ENCODE results near the gene DPH7.
"Not testable (repeated sequence)": the region's sequence is repeated elsewhere in the genome, so short reads cannot be mapped to it uniquely, and the experiment has no call there.

DPH7 gene

GRCh38 chr9:137578518-137579258 lies at the start of gene DPH7:
DPH7 (minus strand) TSS chr9:137578925; CDS start chr9:137578777, 148 bp downstream.
- DNase-seq = peak; percentile 83

GRCh38 chr9:137627406-137627805 lies 48.7 kb upstream of the DPH7 start:
- DNase-seq = not testable (repeated sequence)

- no peak for DNase-seq
Observed at GRCh38 chr9:137626464-137626863, 47.7 kb upstream of the DPH7 start.

- DNase-seq = not testable (repeated sequence)
Observed at GRCh38 chr9:137622211-137622610, 43.5 kb upstream of the DPH7 start.

DNA sequence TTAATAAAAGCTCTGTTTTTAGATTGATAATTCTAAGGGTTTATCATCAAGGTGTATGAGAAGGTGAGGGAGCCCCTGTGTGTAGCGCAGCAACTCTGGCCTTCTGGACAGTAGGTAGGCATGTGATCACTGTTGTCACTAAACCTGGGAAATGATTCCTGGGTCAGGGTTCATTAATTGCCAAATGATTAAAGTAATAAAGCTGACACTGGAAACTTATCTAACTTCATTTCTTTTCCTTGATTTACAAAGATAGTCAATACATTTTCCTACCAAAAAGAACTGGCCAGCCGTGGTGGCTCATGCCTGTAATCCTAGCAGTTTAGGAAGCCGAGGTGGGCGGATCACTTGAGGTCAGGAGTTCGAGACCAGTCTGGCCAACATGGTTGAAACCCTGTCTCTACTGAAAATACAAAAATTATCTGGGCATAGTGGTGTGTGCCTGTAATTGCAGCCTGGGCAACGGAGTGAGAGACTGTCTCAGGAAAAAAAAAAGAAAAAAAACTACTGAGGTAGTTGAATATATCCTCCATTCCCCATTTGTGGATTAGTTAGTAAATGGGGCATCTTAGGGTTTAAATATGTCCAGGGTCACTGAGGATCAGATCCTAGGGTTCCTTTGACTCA lies 42.5 kb upstream of the DPH7 start:
- no peak for DNase-seq

DNA sequence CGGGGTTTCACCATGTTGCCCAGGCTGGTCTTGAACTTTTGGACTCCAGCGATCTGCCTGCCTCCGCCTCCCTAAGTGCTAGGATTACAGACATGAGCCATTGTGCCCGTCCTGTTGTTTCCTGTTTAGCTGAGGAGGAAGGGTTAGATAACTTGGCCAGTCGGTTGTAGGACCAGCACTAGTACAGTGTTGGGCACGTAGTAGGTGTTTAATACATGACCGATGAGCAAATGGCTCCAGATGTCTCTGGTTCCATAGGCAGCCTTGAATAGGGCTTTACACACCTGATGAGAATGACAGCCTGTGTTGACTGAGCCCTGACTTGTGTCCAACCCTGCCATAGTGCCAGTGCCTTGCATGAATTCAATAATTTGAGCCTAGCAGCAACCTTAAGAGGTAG lies 41.9 kb upstream of the DPH7 start:
- no peak for DNase-seq

DNA sequence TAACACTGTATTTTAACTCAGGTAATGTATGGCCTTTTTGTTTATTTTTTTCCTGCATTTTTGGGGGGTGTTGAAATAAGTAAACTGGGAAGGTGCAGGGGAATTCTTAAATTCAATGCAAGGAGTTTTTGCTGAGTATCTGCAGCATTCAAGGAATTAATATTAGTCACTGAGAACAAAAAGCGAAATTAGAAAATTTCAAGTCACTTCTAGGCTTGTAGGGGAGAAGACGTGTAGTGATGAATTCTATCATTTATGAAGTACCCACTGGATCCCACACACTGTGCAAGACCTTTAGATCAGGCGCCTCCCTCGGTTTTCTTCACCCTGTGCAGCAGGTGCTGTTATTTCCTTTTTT lies 41.3 kb upstream of the DPH7 start:
- no peak for DNase-seq

- no peak for DNase-seq
Observed at GRCh38 chr9:137619240-137620047, 40.7 kb upstream of the DPH7 start.

DNA sequence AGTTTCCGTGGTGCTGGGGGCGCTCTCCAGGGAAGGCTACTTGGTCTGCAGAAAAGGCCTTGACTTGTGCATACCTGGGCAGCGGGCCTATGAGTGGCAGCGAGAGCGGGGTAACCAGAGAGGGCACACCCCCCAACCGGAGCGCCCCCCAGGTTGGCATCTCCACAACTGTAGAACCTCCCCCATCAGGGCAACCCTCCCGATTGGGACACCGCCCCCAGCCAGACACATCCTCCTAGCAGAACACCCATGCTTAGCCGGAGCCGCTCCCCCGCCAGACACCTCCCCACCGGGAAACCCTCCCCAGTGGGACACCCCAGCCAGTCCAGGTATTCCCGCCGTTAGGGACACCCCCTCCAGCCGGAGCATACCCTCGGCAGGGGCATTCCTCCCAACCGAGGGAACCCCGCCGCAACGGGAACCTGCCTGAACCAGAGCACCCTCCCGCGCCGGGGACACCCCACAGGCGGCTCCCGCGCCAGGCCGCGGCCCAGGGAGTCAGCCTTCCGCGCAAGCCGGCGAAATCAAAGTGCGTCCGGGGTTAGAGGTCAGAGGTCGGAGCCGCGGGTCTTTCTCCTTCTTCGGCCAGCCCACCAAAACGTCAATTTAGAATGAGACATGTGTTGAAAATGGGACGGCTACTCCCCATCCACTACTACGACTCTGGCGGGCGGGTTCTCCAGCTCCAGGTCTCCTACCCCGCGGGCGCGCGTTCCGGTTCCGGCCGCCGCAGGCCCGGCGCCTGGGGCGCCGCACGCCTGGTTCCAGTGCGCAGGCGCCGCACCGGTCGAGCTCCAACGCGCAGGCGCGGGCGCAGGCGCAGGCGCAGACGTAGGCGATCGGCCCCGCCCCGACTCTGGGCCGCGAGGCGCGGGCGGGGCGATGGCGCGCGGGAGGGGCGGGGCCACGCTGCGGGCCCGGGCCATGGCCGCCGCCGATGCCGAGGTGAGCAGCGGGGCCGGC lies 39.7 kb upstream of the DPH7 start, which contains the start of gene EHMT1:
Gene EHMT1, plus strand, starts transcription at position 901 of the 963 bp plus-strand sequence. Its CDS starts 24 bp downstream, at position 925.
- peak; percentile 69 for DNase-seq

DNA sequence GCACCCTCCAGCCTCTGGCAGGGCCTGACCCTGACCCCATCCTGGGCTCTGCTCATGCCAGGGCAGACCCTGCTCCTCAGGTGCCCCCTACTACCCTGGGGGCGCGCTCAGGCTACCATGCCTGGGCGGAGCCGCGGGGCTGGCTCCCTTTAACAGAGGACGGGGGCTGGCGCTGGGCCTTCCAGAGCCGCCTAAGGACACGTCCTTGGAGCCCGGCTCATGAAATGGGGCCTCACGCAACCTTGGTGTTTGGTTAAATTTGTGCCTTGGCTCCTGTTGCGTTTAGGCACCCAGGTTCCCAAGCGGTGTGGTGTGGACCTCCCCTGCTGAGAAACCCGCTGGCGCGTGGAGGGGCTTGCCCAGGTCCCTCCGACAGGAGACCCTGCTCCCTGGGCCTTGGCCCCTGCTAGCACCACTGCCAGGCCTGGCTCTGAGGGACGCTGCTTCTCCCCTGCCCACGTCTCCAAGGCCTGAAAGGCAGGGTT lies 36.7 kb upstream of the DPH7 start:
- DNase-seq = no peak

DNA sequence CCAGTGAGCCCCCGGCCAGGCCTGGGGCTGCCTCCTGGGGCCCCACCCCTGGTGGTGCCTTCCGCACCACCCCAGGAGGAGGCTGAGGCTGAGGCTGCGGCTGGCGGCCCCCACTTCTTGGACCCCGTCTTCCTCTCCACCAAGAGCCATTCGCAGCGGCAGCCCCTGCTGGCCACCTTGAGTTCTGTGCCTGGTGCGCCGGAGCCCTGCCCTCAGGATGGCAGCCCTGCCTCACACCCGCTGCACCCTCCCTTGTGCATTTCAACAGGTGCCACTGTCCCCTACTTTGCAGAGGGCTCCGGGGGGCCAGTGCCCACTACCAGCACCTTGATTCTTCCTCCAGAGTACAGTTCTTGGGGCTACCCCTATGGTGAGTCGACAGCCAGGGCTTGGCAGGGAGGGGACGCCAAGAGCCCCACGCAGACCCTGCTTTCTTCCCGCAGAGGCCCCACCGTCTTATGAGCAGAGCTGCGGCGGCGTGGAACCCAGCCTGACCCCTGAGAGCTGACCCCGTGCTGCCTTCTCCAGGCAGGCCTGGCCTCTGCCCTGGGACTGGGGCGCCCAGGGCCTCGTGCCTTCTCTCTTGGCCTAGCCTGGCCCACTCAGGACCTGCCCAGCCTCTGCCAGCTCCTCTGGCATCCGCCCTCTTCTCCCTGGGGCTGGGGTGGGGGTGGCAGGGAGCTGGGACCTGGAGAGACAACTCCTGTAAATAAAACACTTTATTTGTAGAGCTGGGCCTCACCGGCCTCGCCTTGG lies 36.1 kb upstream of the DPH7 start:
- no peak for DNase-seq

DNA sequence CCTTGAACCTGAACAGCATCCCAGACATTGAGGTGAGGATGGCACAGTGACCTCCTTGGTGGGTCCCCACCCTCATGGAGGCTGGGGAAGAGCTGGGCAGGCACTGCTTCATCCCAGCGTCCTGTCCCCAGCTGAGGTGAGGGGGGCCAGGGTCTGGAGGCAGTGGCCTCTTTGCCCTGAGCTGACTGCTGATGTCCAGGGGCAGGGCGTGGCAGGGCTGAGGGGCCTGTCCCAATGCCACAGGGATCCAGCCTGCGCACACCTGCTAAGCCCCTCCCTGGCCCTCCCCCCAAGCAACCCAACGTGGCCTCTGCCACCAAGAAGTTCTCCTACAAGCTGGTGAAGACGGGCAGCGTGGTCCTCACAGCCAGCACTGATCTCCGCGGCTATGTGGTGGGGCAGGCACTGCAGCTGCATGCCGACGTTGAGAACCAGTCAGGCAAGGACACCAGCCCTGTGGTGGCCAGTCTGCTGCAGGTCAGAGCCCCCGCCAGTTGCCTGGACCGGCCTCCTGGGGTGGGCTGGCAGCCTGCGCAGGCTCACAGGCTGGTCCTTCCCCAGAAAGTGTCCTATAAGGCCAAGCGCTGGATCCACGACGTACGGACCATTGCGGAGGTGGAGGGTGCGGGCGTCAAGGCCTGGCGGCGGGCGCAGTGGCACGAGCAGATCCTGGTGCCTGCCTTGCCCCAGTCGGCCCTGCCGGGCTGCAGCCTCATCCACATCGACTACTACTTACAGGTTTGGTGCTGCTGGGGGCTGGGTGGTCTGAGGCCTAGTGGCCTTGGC lies 35.2 kb upstream of the DPH7 start:
- no peak for DNase-seq

DNA sequence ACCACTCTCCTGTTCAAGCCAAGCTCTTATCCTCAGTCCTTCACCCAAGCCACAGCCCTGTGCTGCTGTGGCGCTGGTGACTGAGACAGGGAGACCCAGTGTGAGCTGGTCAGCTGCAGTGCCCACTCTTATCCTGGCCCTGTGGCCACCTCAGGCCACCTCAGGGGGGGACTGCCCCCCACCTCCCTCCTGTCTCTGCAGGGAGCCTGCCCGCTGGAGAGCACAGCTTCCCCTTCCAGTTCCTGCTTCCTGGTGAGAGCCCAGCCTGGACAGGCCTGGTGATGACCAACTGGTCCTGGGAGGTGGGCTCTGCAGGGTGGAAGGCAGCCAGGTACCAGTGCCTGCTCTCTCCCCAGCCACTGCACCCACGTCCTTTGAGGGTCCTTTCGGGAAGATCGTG lies 34.5 kb upstream of the DPH7 start:
- no peak for DNase-seq

DNA sequence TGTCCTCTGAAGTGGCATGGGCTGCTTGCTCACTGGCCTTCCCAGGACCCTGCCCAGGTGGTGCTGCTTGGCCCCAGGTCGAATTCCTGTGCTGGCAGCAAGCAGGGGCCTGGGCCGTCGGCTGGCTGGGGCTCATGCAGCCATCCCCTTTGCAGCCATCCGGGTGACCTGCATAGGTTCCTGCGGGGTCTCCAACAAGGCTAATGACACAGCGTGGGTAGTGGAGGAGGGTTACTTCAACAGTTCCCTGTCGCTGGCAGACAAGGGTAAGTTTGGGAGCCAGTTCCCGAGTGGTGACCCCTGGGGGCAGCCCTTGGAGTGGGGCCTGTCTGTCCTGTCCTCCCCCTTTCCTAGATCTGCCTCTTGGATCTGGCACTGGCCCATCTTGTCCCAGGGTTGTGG lies 34.0 kb upstream of the DPH7 start:
- DNase-seq = no peak

GRCh38 chr9:137611623-137612609 lies 33.2 kb upstream of the DPH7 start:
- no peak for DNase-seq

DNA sequence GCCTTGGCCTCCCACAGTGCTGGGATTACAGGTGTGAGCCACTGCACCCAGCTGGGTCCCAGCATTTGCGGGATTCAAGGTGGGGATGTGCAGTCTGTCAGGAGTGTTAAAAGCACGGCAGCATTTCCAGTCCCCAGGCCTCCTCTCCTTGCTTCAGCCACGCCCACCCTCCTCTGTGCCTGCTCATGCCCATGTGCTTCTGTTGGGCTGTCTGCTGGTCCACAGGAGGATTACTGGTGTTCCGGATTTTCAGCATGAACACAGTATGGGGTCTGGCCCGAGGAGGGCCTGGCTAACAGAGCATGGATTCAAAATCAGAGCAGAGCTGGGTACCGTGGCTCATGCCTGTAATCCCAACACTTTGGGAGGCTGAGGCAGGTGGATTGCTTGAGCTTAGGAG lies 32.2 kb upstream of the DPH7 start:
- no peak for DNase-seq

GRCh38 chr9:137607141-137607857 lies 28.6 kb upstream of the DPH7 start:
- DNase-seq = no peak

DNA sequence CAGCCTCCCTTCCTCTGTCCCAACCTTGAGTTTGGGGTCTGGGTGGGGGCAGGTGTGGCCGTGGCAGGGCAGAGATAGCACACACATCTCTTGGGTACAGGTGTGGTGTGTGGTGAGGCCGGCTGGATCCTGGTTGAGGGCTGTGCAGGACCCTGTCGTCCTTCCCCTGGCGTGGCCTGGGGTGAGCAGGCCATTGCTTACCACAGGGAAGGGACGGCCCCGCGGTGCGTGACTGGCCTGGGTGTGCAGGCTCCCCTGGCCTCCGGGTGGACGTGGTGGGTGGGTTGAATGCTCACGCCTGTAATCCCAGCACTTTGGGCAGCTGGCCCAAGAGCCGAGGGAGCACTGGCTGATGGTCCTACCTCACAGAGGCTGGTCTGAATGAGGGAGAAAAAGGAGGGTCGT lies 28.0 kb upstream of the DPH7 start:
- DNase-seq = no peak

All from NK-92 treated with Interleukin-12 subunit alpha and Interleukin-12 subunit beta, amount 100 ng/mL, for 24 hours (cell line).